Measurements from ENCODE around the gene APOO. TPM values are rescaled to one million over a fixed set of nuclear protein-coding genes. Genes with fewer than 3 reads are reported as not detected.
A peak's percentile ranks its signal among the peaks of the same experiment; 100 is the strongest.

Gene APOO
- total RNA-seq, 2 donors from 2014 or later, result 47.9 to 74.2 TPM

GRCh38 chrX:23784470-23785331, 123.0 kb downstream of the APOO start:
- no peaks in the 10 kb centered on the region for H3K9me3 Mint-ChIP-seq
- H3K27me3 Mint-ChIP-seq (ENCODE audit: insufficient read depth), result no peaks in the 10 kb centered on the region
- TF ChIP-seq CTCF (conservative IDR thresholded peaks at IDR 0.05), result no peak
- Histone ChIP-seq H3K4me1 (ENCODE audit: control insufficient read depth, insufficient read depth, low read length) (no peaks in the 10 kb centered on the region), H3K9ac (ENCODE audit: extremely low read depth, low read length, poor library complexity, severe bottlenecking) (no peak overlapping the region), H3K27ac (ENCODE audit: low read depth, low read length) (no peak overlapping the region), H3K36me3 (ENCODE audit: control insufficient read depth, insufficient read depth, low read length) (no peaks in the 10 kb centered on the region), H3K27me3 (ENCODE audit: control insufficient read depth, insufficient read depth, low read length, poor library complexity, severe bottlenecking) (no peaks in the 10 kb centered on the region), H3K9me3 (ENCODE audit: control insufficient read depth, low read length) (no peaks in the 10 kb centered on the region), H3K4me3 (ENCODE audit: low read length) (peak overlapping the region; percentile 86)
- no peak overlapping the region for H3K27ac Mint-ChIP-seq
- no peak for DNase-seq
- peaks cover 29% of the 10 kb centered on the region for H3K4me1 Mint-ChIP-seq
- H3K4me3 Mint-ChIP-seq, result peak overlapping the region; percentile 93
- WGBS, 2 experiments (ENCODE audit: insufficient coverage in 1 of 2, insufficient read length in 1 of 2), result 95 to 96% methylated on average over 4 to 7 of the region's 8 CpGs
- H3K36me3 Mint-ChIP-seq (ENCODE audit: low read depth), result peaks cover 27% of the 10 kb centered on the region

- peak overlapping the region; percentile 86 for H3K4me3 ChIP-seq (ENCODE audit: low read length)
- Mint-ChIP-seq H3K4me3 (peak overlapping the region; percentile 93), H3K27ac (peak overlapping the region; percentile 87), H3K4me1 (peaks cover 26% of the 10 kb centered on the region), H3K27me3 (ENCODE audit: insufficient read depth) (no peaks in the 10 kb centered on the region), H3K36me3 (ENCODE audit: low read depth) (peaks cover 27% of the 10 kb centered on the region), H3K9me3 (no peaks in the 10 kb centered on the region)
- TF ChIP-seq CTCF (conservative IDR thresholded peaks at IDR 0.05), result no peak
- no peaks in the 10 kb centered on the region for H3K27me3 ChIP-seq (ENCODE audit: control insufficient read depth, insufficient read depth, low read length, poor library complexity, severe bottlenecking)
- H3K27ac ChIP-seq (ENCODE audit: low read depth, low read length), result no peak overlapping the region
- 51 to 55% methylated on average over 6 to 17 of the region's 21 CpGs for WGBS, 2 experiments (ENCODE audit: insufficient coverage in 1 of 2, insufficient read length in 1 of 2)
- H3K9me3 ChIP-seq (ENCODE audit: control insufficient read depth, low read length), result no peaks in the 10 kb centered on the region
- no peaks in the 10 kb centered on the region for H3K4me1 ChIP-seq (ENCODE audit: control insufficient read depth, insufficient read depth, low read length)
- peak overlapping the region; percentile 25 for H3K9ac ChIP-seq (ENCODE audit: extremely low read depth, low read length, poor library complexity, severe bottlenecking)
- peak; percentile 54 for DNase-seq
- H3K36me3 ChIP-seq (ENCODE audit: control insufficient read depth, insufficient read depth, low read length), result no peaks in the 10 kb centered on the region
Measured at GRCh38 chrX:23783589-23784469, 123.9 kb downstream of the APOO start.

Other genes starting within 250 kb of the APOO start
- 100 to 1,000 TPM; 128 to 241 TPM for gene PRDX4, start 240.4 kb downstream of the APOO start, total RNA-seq
- gene ACOT9, start 164.7 kb downstream of the APOO start, total RNA-seq, result 10 to 100 TPM; 34.6 to 58.4 TPM
- gene SAT1, start 124.8 kb downstream of the APOO start, total RNA-seq, result 100 to 1,000 TPM in 1 of 2 donors, 10 to 100 TPM in 1; 63.4 to 118 TPM
- gene CXorf58, start 68 bp upstream of the APOO start, total RNA-seq, result not detected
- gene KLHL15, start 119.2 kb upstream of the APOO start, total RNA-seq, result 10 to 100 TPM; 11.4 to 15.5 TPM
- 100 to 1,000 TPM; 209 to 458 TPM for gene EIF2S3, start 147.0 kb upstream of the APOO start, total RNA-seq
- gene ZFX, start 241.8 kb upstream of the APOO start, total RNA-seq, result 10 to 100 TPM; 20.3 to 51.0 TPM

All from endodermal cell (in vitro differentiated cells).